ENCODE data around the gene STK24.

STK24 gene

DNA sequence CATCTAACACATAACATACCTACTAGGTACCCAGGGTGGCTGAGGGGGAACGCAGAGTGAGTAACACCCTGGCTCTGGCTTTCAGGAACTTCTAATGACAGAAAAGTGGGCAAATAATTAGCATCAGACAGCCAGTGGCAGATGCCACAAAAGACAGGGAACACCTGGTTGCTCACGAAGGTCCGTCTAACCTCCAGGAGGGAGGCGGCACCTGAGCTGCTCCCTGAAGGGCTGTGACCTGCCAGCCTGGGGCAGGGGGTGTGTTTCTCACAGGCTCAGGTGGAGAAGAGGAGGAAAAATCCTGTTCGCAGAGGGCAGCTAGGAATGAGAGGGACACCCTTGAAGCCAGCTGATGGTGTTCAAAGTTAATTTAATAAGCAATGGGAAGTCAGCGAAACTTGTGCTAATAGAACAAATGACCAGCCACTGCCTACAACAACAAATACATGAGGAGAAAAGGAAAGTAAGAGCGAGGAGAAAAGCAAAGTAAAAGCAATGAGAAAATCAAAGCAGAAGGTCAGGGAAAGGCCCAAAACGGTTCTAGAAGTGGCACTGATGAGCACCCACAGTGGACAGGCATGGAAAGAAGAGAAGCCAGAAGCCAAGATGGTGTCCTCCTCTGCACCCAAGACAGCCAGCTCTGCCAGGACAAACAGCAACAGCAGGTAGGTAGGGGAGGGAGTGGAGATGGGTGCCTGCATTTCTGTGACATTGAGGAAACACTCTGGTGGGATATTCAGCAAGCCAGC lies 87.3 kb downstream of the STK24 start:
- no peak for DNase-seq (ENCODE audit: low spot score)

DNA sequence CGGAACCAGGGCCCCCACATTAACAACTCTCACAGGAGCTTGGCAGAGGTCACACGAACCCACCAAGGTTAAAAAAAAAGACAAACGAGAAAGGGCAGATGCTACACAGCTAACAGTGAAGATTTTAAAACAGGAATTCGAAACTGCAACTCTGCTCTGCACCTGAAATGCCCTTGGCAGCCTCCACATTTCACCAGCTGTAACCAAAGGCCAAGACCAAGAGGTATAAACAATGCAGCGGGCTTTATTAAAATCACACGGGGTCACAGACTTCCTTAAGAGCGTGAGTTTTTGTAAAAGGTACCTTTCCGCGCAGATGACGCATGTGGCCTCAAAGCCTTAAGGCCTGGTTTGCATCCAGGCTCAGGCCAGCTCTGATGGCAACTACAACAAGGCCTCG lies 88.2 kb downstream of the STK24 start:
- peak; percentile 50 for DNase-seq (ENCODE audit: low spot score)

GRCh38 chr13:98487522-98487921 lies 89.4 kb downstream of the STK24 start:
- DNase-seq (ENCODE audit: low spot score): peak; percentile 54

DNA sequence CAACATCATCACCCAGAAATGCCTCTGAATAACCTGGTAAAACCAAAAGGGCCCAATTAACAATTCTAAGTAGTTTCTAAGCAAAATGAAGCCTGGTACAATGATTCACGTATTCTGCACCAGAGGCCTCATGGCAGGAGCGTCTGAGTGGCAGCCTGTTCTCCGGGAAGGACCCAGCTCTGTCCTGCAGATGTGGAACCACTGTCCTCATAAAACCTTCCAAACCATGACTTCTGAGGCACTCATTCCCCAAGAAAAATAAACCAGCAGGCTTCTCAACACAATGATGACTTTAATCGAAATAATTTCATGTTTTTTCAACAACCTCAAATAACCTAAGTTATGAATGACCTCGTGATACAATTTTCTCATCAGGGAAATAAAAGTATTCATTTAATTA lies 89.9 kb downstream of the STK24 start:
- DNase-seq (ENCODE audit: low spot score): no peak

DNA sequence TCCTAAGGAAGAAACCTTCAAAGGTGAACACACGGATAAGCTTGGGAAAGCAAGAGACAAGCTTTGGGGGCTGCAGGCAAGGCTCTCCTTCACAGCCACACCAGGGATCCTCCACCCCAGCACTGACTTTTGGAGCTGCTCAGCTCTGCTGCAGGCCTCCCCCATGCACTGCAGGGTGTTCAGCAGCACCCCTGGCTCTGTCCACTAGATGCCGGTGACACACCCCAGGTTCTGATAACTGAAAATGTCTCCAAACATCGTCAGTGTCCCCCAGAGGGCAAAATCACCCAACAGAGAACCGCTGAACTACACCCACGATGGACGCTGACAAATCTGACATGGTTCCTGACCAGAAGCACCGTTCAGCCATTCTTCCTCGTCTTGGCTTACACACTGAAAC lies 90.5 kb downstream of the STK24 start:
- DNase-seq (ENCODE audit: low spot score): no peak

DNA sequence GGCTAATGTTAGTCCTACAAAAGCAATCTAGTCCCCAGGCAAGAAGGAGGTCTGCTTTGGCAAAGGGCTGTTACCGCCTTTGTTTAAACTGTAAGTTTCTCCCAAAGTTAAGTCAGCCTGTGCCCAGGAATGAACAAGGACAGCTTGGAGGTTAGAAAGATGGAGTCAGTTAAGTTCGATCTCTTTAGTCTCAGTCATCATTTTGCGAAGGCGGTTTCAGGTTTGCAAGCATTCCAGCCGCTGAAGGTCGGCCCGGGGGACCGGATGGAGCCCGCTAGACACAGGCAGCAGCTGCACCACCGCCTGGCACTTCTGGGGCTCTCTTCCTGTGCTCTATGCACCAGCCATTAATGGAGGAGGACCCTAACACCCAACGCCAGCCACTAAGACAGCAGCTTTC lies 91.3 kb downstream of the STK24 start:
- DNase-seq (ENCODE audit: low spot score): no peak

- DNase-seq (ENCODE audit: low spot score): no peak
These were observed 92.4 kb downstream of the STK24 start for GRCh38 chr13:98484289-98485219.

DNA sequence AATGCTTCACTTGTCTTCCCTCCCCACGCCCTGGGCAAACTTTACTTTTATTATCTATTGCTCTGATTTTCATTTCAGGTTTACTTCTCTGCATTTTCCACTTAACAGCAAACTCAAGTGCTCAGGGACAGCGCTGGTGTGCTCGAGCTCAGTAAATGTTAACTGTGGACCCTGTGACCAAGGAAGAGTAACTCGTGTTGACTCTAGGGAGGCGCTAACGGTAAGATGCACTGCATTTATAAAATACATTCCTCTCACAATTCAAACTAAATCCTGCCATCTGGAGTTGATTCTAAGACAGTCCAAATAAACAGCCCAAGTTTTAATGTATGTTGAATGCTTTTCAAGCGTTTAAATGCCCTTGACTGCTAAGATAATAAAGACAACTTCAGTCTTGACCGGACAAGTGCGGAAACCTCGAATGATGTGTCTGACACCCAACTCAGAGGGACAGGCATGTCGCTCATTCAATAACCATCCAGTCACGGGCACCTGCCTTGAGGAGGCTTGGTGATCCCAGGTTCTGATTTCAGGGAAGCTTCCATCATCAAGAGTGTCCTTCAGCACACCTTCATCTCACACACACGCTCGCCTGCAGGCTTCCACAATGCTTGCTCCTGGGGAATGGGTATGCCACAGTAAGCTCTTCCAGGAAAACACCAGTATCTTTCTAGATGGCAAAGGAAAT lies 93.2 kb downstream of the STK24 start:
- DNase-seq (ENCODE audit: low spot score): no peak

GRCh38 chr13:98482476-98483444 lies 94.1 kb downstream of the STK24 start:
- no peak for DNase-seq (ENCODE audit: low spot score)

GRCh38 chr13:98480915-98481877 lies 95.7 kb downstream of the STK24 start:
- peak; percentile 42 for DNase-seq (ENCODE audit: low spot score)

DNA sequence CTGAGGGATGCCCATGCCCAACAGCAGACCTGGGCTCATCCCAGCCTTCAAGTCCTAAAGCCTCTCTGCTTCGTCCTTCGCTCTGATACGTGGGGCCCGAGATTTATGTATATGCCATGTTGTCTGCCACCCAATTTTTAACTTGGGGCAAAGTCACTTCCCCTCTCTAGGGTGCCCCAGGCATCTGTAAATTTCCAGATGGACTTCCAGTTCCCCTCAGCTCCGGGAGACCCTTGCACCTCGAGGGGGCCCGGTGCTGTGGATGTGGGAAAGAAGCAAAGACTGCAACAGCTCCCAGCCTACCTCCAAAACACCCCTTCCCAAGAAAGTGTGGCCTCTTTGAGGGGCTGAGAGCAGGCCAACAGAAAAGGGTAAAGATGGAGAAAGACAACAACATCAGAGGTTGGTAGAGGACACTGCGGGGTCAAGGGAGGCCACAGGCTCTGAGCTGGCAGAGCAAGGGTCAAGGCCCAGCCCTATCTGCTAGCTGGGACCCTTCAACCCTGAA lies 97.4 kb downstream of the STK24 start:
- no peak for DNase-seq (ENCODE audit: low spot score)

- no peak for DNase-seq (ENCODE audit: low spot score)
These were observed 98.4 kb downstream of the STK24 start for GRCh38 chr13:98478189-98479129.

DNA sequence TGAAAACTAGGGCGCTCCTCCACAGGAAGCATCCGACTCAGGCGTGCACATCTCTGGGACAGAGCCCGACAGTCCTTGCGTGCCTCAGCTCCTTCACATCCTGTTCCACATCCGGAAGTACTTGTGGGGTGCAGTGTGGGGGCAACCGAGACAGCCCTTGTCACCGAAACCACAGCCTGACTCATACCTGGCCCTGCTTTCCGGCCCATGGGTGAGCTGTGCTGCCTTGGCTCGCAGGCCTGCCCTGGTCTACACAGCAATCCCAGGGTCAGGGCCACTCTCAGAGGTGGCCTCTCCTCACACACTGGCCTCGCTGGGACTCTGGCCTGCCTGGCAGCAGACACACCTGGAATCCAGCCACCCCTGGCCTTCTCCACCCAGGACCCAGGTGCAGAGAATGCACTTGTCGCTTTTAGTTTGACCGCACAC lies 100.4 kb downstream of the STK24 start:
- DNase-seq (ENCODE audit: low spot score): peak; percentile 62

DNA sequence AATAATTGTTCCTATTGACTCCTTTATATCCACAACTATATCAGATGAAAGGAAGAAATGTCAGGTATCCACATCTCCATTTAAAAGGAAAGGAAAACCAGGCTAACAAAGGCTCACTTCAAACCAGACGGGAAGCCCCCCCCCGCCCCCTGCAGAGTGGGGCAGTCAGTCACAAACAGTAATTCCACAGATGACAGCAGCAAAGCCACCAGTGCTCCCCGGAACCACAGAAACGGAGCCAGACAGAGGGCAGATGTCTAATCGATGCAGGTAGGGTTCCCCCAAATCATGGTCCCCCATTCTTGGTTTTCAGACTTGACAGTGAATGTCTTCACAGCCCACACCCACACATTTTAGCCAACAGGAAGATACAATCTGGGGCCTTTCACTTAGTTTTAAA lies 100.8 kb downstream of the STK24 start:
- no peak for DNase-seq (ENCODE audit: low spot score)

DNA sequence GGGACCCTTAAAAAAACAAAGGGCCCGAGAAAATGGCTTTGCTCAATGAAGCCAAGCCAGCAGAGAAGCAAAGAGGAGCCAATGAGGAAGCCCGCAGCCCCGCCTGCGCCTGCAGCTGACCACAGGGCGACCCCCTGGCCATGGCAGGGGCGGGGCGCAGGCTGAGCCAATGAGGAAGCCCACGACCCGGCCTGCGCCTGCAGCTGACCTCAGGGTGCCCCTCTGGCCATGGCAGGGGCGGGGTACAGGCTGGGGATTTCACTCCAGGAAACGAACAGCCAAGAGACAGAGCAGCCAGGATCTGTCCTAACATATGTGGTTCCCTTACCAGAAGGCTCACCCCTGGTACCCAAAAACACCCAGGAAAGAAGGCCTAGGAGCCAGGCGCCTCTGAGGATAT lies 101.4 kb downstream of the STK24 start:
- no peak for DNase-seq (ENCODE audit: low spot score)

GRCh38 chr13:98474761-98475160 lies 102.1 kb downstream of the STK24 start:
- DNase-seq (ENCODE audit: low spot score): no peak

DNA sequence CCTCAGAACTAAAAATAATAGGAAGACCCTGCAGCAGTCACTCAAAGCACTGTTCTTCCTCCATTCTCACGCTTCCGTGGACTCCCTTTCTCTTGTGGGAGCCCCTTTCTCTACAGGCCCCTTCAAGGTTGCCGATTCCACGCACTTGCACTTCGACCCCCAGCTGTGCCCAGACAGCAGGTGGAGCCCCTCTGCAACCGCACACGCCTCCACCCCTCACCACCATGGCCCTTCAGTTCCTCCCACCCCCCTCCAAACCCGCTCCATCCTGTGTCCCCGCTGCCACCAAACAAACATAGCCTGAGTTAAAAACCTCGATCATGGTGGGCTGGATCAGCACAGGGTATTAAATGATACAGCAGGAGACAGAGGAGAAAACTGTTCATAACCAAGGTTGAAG lies 102.6 kb downstream of the STK24 start:
- DNase-seq (ENCODE audit: low spot score): no peak

- DNase-seq (ENCODE audit: low spot score): no peak
These were observed 103.1 kb downstream of the STK24 start for GRCh38 chr13:98473788-98474144.
